DND-41 (cell line): ENCODE measurements around the gene CATSPERD.

Experiments used
- ATAC-seq: fragments of 200-7000 bp; cut with Tn5 transposase; 3 replicates; pipeline ENCODE4 v1.9.1; 2021; ENCODE audit warnings: low read depth; ENCODE audit not compliant: insufficient read depth
- DNase-seq: peaks from one replicate; pipeline ENCODE4 v3.0.0-alpha.2; 2020
- H2AFZ ChIP-seq: 2 replicates; pipeline ENCODE4 v1.6.0; 2012; ENCODE audit warnings: low read depth, low read length
- H3K27ac ChIP-seq: 2 replicates; pipeline ENCODE4 v1.5.1; 2012; ENCODE audit warnings: low read length, inconsistent platforms
- H3K27me3 ChIP-seq: fragments of 200-600 bp; sonication (generic); 2 replicates; pipeline ENCODE4 v1.6.0; 2012; ENCODE audit warnings: low read length, mild to moderate bottlenecking, inconsistent platforms; ENCODE audit not compliant: insufficient read depth, poor library complexity
- H3K36me3 ChIP-seq: 2 replicates; pipeline ENCODE4 v1.5.1; 2012; ENCODE audit warnings: low read length, inconsistent platforms; ENCODE audit not compliant: insufficient read depth
- H3K4me1 ChIP-seq: 2 replicates; pipeline ENCODE4 v1.5.1; 2012; ENCODE audit warnings: mild to moderate bottlenecking, low read length; ENCODE audit not compliant: insufficient read depth
- H3K4me2 ChIP-seq: 2 replicates; pipeline ENCODE4 v1.6.0; 2012; ENCODE audit warnings: mild to moderate bottlenecking, moderate library complexity, low read length, inconsistent platforms; ENCODE audit not compliant: insufficient read depth
- H3K4me3 ChIP-seq, 2 experiments: fragments of 200-600 bp in 1 of 2; shearing (Covaris generic) in 1 of 2; 2 replicates each; pipeline ENCODE4 v1.5.1; 2012 to 2016; ENCODE audit warnings: inconsistent platforms in 2 of 2, low read length in 2 of 2, mild to moderate bottlenecking in 2 of 2, low read depth in 1 of 2, moderate library complexity in 1 of 2
- H3K79me2 ChIP-seq: 2 replicates; pipeline ENCODE4 v1.6.0; 2012; ENCODE audit warnings: low read length, inconsistent platforms; ENCODE audit not compliant: insufficient read depth
- H3K9ac ChIP-seq: 2 replicates; pipeline ENCODE4 v1.6.0; 2012; ENCODE audit warnings: low read depth, mild to moderate bottlenecking, inconsistent platforms, low read length, moderate library complexity
- H3K9me3 ChIP-seq: 2 replicates; pipeline ENCODE4 v1.5.1; 2012; ENCODE audit warnings: low read length, moderate library complexity, mild to moderate bottlenecking, inconsistent platforms; ENCODE audit not compliant: insufficient read depth, severe bottlenecking
- H4K20me1 ChIP-seq: 2 replicates; pipeline ENCODE4 v1.6.0; 2012; ENCODE audit warnings: low read length; ENCODE audit not compliant: insufficient read depth
- CTCF ChIP-seq: IDR thresholded peaks from 2 replicates; pipeline ENCODE4 v1.5.1; 2012; ENCODE audit warnings: borderline replicate concordance, low read length, moderate library complexity, mild to moderate bottlenecking; ENCODE audit not compliant: poor library complexity, severe bottlenecking; ENCODE audit errors: extremely low read depth
- EZH2 ChIP-seq: IDR thresholded peaks from 3 replicates; pipeline ENCODE4 v1.6.1; 2012; ENCODE audit warnings: borderline replicate concordance, low read depth, mild to moderate bottlenecking, moderate library complexity, low read length, inconsistent platforms; ENCODE audit not compliant: severe bottlenecking

CATSPERD gene

GRCh38 chr19:5811117-5811516 lies 90.7 kb downstream of the CATSPERD start:
- Histone ChIP-seq H4K20me1 (no peaks in the 10 kb centered on the region; the same call in 1 of the 2 replicates), H3K27ac (no peak overlapping the region), H3K79me2 (no peaks in the 10 kb centered on the region), H2AFZ (no peak overlapping the region), H3K9me3 (no peaks in the 10 kb centered on the region), H3K9ac (no peak overlapping the region), H3K4me3 (no peak overlapping the region), H3K27me3 (no peaks in the 10 kb centered on the region), H3K36me3 (no peaks in the 10 kb centered on the region), H3K4me2 (no peak overlapping the region), H3K4me1 (no peaks in the 10 kb centered on the region)
- no peak for TF ChIP-seq EZH2
- TF ChIP-seq CTCF: no peak
- DNase-seq (no peak), ATAC-seq (no peak)

- Histone ChIP-seq H3K4me3 (no peak overlapping the region), H2AFZ (no peak overlapping the region), H3K27me3 (no peaks in the 10 kb centered on the region), H3K36me3 (no peaks in the 10 kb centered on the region), H3K9me3 (no peaks in the 10 kb centered on the region), H3K27ac (no peak overlapping the region), H3K79me2 (no peaks in the 10 kb centered on the region), H3K4me1 (no peaks in the 10 kb centered on the region), H3K4me2 (no peak overlapping the region), H4K20me1 (no peaks in the 10 kb centered on the region; the same call in 1 of the 2 replicates), H3K9ac (no peak overlapping the region)
- no peak; the same call in 1 of the 3 replicates for ATAC-seq
- TF ChIP-seq CTCF (no peak), EZH2 (no peak)
- DNase-seq: no peak
Measured at GRCh38 chr19:5814123-5814851, 93.8 kb downstream of the CATSPERD start.

GRCh38 chr19:5814852-5815246 lies 94.4 kb downstream of the CATSPERD start:
- Histone ChIP-seq H3K9me3 (no peaks in the 10 kb centered on the region), H3K27me3 (no peaks in the 10 kb centered on the region), H3K79me2 (no peaks in the 10 kb centered on the region), H3K4me2 (no peak overlapping the region), H3K36me3 (no peaks in the 10 kb centered on the region), H4K20me1 (no peaks in the 10 kb centered on the region; the same call in 1 of the 2 replicates), H3K4me1 (no peaks in the 10 kb centered on the region), H3K4me3 (no peak overlapping the region), H3K27ac (no peak overlapping the region), H2AFZ (no peak overlapping the region), H3K9ac (no peak overlapping the region)
- TF ChIP-seq CTCF (no peak), EZH2 (no peak)
- ATAC-seq: no peak
- DNase-seq: no peak

- no peaks in the 10 kb centered on the region for H3K9me3 ChIP-seq
- no peak overlapping the region for H3K27ac ChIP-seq
- H3K36me3 ChIP-seq: no peaks in the 10 kb centered on the region
- DNase-seq: no peak
- H3K4me2 ChIP-seq: no peak overlapping the region
- H3K4me1 ChIP-seq: no peaks in the 10 kb centered on the region
- TF ChIP-seq CTCF (no peak), EZH2 (no peak)
- ATAC-seq: no peak
- H3K27me3 ChIP-seq: no peaks in the 10 kb centered on the region
- H2AFZ ChIP-seq: no peak overlapping the region
- no peak overlapping the region for H3K4me3 ChIP-seq
- H3K9ac ChIP-seq: no peak overlapping the region
- no peaks in the 10 kb centered on the region for H3K79me2 ChIP-seq
- H4K20me1 ChIP-seq: no peaks in the 10 kb centered on the region; the same call in 1 of the 2 replicates
Measured at GRCh38 chr19:5817218-5817617, 96.8 kb downstream of the CATSPERD start.
